ENCODE measurements around the gene MSRB1. TPM values are rescaled to one million over a fixed set of nuclear protein-coding genes. Genes with fewer than 3 reads are reported as not detected.

MSRB1 gene
- total and polyA plus RNA-seq, 4 donors: 32.2 to 169 (median 98.0) TPM

GRCh38 chr16:1979271-1980029 is 36.5 kb upstream of the MSRB1 start:
- Histone ChIP-seq H3K27ac (ENCODE audit: low read depth in 1 of 2, low read length in 2 of 2) (no peak overlapping the region), H3K4me3 (ENCODE audit: low read depth in 1 of 3, low read length in 3 of 3) (no peak overlapping the region), H3K36me3 (ENCODE audit: control insufficient read depth in 4 of 4, insufficient read depth in 3 of 4, low read depth in 1 of 4, low read length in 3 of 4) (peaks cover 12 to 38% (median 15%) of the 10 kb centered on the region in 4 donors), H3K9me3 (ENCODE audit: control insufficient read depth in 4 of 4, low read length in 3 of 4) (no peaks in the 10 kb centered on the region), H3K4me1 (ENCODE audit: control insufficient read depth in 4 of 4, insufficient read depth in 4 of 4, low read length in 3 of 4) (peaks cover 2 to 20% (median 6%) of the 10 kb centered on the region in 4 donors), H3K9ac (ENCODE audit: low read depth in 1 of 2, low read length in 2 of 2) (no peak overlapping the region), H3K27me3 (ENCODE audit: control insufficient read depth in 4 of 4, insufficient read depth in 4 of 4, low read length in 3 of 4) (no peaks in the 10 kb centered on the region)
- 49% methylated on average over 70 of the region's 70 CpGs for WGBS
- TF ChIP-seq NR2F2 (IDR thresholded peaks at IDR 0.05) (no peak), FOXA1 (IDR thresholded peaks at IDR 0.05) (no peak), HNF4A (conservative IDR thresholded peaks at IDR 0.05) (no peak), EGR1 (IDR thresholded peaks at IDR 0.05; ENCODE audit: low read depth in 2 of 2) (no peak), RXRA (IDR thresholded peaks at IDR 0.05) (no peak), SP1 (IDR thresholded peaks at IDR 0.05) (no peak), JUND (IDR thresholded peaks at IDR 0.05) (no peak), RAD21 (IDR thresholded peaks at IDR 0.05) (no peak), FOXA2 (IDR thresholded peaks at IDR 0.05) (no peak), HNF4G (IDR thresholded peaks at IDR 0.05) (no peak)
- TF ChIP-seq, protein P1, sequence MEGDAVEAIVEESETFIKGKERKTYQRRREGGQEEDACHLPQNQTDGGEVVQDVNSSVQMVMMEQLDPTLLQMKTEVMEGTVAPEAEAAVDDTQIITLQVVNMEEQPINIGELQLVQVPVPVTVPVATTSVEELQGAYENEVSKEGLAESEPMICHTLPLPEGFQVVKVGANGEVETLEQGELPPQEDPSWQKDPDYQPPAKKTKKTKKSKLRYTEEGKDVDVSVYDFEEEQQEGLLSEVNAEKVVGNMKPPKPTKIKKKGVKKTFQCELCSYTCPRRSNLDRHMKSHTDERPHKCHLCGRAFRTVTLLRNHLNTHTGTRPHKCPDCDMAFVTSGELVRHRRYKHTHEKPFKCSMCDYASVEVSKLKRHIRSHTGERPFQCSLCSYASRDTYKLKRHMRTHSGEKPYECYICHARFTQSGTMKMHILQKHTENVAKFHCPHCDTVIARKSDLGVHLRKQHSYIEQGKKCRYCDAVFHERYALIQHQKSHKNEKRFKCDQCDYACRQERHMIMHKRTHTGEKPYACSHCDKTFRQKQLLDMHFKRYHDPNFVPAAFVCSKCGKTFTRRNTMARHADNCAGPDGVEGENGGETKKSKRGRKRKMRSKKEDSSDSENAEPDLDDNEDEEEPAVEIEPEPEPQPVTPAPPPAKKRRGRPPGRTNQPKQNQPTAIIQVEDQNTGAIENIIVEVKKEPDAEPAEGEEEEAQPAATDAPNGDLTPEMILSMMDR (IDR thresholded peaks at IDR 0.05; ENCODE audit: low read depth, low read length, missing input control): no peak
- TF ChIP-seq, protein P2, sequence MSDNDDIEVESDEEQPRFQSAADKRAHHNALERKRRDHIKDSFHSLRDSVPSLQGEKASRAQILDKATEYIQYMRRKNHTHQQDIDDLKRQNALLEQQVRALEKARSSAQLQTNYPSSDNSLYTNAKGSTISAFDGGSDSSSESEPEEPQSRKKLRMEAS (IDR thresholded peaks at IDR 0.05): no peak
- no peak for DNase-seq (ENCODE audit: low spot score)

- H3K9me3 ChIP-seq (ENCODE audit: control insufficient read depth in 4 of 4, low read length in 3 of 4): no peaks in the 10 kb centered on the region
- 87% methylated on average over 37 of the region's 37 CpGs for WGBS
- H3K36me3 ChIP-seq (ENCODE audit: control insufficient read depth in 4 of 4, insufficient read depth in 3 of 4, low read depth in 1 of 4, low read length in 3 of 4): peaks cover 14 to 41% (median 16%) of the 10 kb centered on the region in 4 donors
- DNase-seq (ENCODE audit: low spot score): no peak
- no peak overlapping the region for H3K4me3 ChIP-seq (ENCODE audit: low read depth in 1 of 3, low read length in 3 of 3)
- no peak overlapping the region for H3K27ac ChIP-seq (ENCODE audit: low read depth in 1 of 2, low read length in 2 of 2)
- TF ChIP-seq YY1 (IDR thresholded peaks at IDR 0.05): no peak
- no peak for TF ChIP-seq JUND (IDR thresholded peaks at IDR 0.05)
- no peak for TF ChIP-seq HNF4G (IDR thresholded peaks at IDR 0.05)
- TF ChIP-seq, protein P1 (IDR thresholded peaks at IDR 0.05; ENCODE audit: low read depth, low read length, missing input control): no peak
- TF ChIP-seq FOXA1 (IDR thresholded peaks at IDR 0.05): no peak
- no peak for TF ChIP-seq SP1 (IDR thresholded peaks at IDR 0.05)
- no peak for TF ChIP-seq NR2F2 (IDR thresholded peaks at IDR 0.05)
- TF ChIP-seq, protein P2 (IDR thresholded peaks at IDR 0.05): no peak
- no peak for TF ChIP-seq RAD21 (IDR thresholded peaks at IDR 0.05)
- TF ChIP-seq FOXA2 (IDR thresholded peaks at IDR 0.05): no peak
- no peak for TF ChIP-seq HNF4A (conservative IDR thresholded peaks at IDR 0.05)
- no peak for TF ChIP-seq EGR1 (IDR thresholded peaks at IDR 0.05; ENCODE audit: low read depth in 2 of 2)
- TF ChIP-seq ZBTB33 (IDR thresholded peaks at IDR 0.05): no peak
- TF ChIP-seq REST (IDR thresholded peaks at IDR 0.05): no peak
- no peaks in the 10 kb centered on the region for H3K27me3 ChIP-seq (ENCODE audit: control insufficient read depth in 4 of 4, insufficient read depth in 4 of 4, low read length in 3 of 4)
- no peak overlapping the region for H3K9ac ChIP-seq (ENCODE audit: low read depth in 1 of 2, low read length in 2 of 2)
- H3K4me1 ChIP-seq (ENCODE audit: control insufficient read depth in 4 of 4, insufficient read depth in 4 of 4, low read length in 3 of 4): peaks cover 2 to 20% (median 6%) of the 10 kb centered on the region in 4 donors
Measured at GRCh38 chr16:1978476-1979120, 35.6 kb upstream of the MSRB1 start.
